ENCODE data around the gene MRGPRD. TPM values are rescaled to one million over a fixed set of nuclear protein-coding genes. Genes with fewer than 3 reads are reported as not detected.

Gene MRGPRD
- total and polyA plus RNA-seq, 2 of the 8 experiments (the other 6 are each of a cell fraction or from before 2014, with no cell fraction given): not detected

DNA sequence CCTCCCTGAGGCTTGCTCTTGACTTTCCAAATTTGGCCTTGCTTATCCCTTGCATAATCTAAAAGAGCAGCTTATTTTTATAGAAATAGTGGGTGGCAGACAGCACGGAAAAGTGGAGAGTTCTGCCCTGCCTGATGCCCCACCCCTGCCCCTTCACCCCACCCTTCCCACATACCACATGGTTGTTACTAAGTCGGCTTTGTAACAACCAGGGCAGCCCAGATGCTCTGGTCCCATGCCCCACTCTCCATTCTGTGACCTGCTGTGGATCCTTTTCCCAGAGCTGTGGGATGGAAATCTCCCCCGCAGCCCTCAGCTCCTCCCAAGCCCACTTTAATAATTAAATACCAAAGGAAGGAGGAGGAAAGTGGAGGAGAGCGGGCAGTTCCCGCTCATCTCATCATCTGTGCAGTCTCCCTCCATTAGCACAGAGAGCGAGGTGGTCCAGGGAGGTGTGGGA is 21.4 kb upstream of the MRGPRD start:
- Histone ChIP-seq H3K79me2 (ENCODE audit: control insufficient read depth in 1 of 2, insufficient read depth in 2 of 2, low read length in 2 of 2) (no peaks in the 10 kb centered on the region), H2BK12ac (ENCODE audit: low read depth, low read length) (no peak overlapping the region), H3K4me1 (replicated peaks in 1 of 4; ENCODE audit: control insufficient read depth in 3 of 4, insufficient read depth in 4 of 4, low read length in 3 of 4) (peaks cover 0 to 2% (median 1%) of the 10 kb centered on the region in 4 experiments; a peak in 2 of 7 replicates), H3K4ac (replicated peaks; ENCODE audit: insufficient read length, low read depth, low read length) (no peak overlapping the region), H3K27ac (ENCODE audit: low read depth, low read length) (no peak overlapping the region), H2AFZ (ENCODE audit: low read length) (no peak overlapping the region), H3K23me2 (ENCODE audit: low read depth, low read length) (no peaks in the 10 kb centered on the region), H3K14ac (ENCODE audit: insufficient read length) (no peak overlapping the region), H3K56ac (replicated peaks; ENCODE audit: insufficient read length, low read depth, low read length) (no peak overlapping the region), H4K8ac (ENCODE audit: extremely low read depth, insufficient read depth, low read length) (no peak overlapping the region), H2BK15ac (ENCODE audit: low read length) (no peak overlapping the region), H3K36me3 (ENCODE audit: control insufficient read depth in 2 of 4, insufficient read depth in 4 of 4, low read length in 3 of 4) (no peaks in the 10 kb centered on the region; a peak in 1 of 8 replicates), H2BK120ac (replicated peaks; ENCODE audit: low read depth, low read length) (no peak overlapping the region), H3K27me3 (replicated peaks in 1 of 4; ENCODE audit: control insufficient read depth in 3 of 4, extremely low read depth in 1 of 4, insufficient read depth in 3 of 4, low read length in 3 of 4) (no peaks in the 10 kb centered on the region), H2AK5ac (ENCODE audit: low read depth, low read length) (no peak overlapping the region), H2BK5ac (ENCODE audit: low read depth, low read length) (no peak overlapping the region), H3K79me1 (ENCODE audit: low read depth, low read length) (no peaks in the 10 kb centered on the region), H3K4me3 (ENCODE audit: extremely low read depth in 1 of 4, insufficient read depth in 2 of 4, low read depth in 3 of 4, low read length in 4 of 4) (no peak overlapping the region), H4K20me1 (replicated peaks in 1 of 2; ENCODE audit: control insufficient read depth in 1 of 2, insufficient read depth in 2 of 2, low read length in 2 of 2) (no peaks in the 10 kb centered on the region), H3K23ac (ENCODE audit: insufficient read length) (no peak overlapping the region), H2BK20ac (ENCODE audit: low read length) (no peak overlapping the region), H3K18ac (ENCODE audit: extremely low read depth, low read length) (no peak overlapping the region), H3K9ac (replicated peaks in 1 of 4; ENCODE audit: extremely low read depth in 1 of 4, low read depth in 3 of 4, low read length in 3 of 4) (peak overlapping the region in 1 of 4 experiments; percentile 25; a peak in 1 of 7 replicates), H3K9me3 (ENCODE audit: insufficient read depth in 2 of 2, low read depth in 1 of 2, low read length in 1 of 2) (no peaks in the 10 kb centered on the region), H3K4me2 (ENCODE audit: insufficient read depth in 1 of 2, low read depth in 2 of 2, low read length in 2 of 2) (no peak overlapping the region), H4K91ac (replicated peaks; ENCODE audit: insufficient read length, low read length) (no peak overlapping the region), H4K5ac (ENCODE audit: insufficient read length, low read depth, low read length) (no peak overlapping the region)
- DNase-seq (ENCODE audit: low read depth in 1 of 2, low spot score in 2 of 2): no peak
- CTCF ChIA-PET (ENCODE audit: partially characterized antibody): interaction anchor here (0.7 to 3.2 kb wide), 7 partner anchors 10 to 370 kb away, joined by 3 to 8 read pairs (median 3); partner anchors contain the start of genes MRGPRD and MRGPRF
- POLR2A ChIA-PET (ENCODE audit: partially characterized antibody): interaction anchor here (1.3 to 2.5 kb wide), 3 partner anchors 9 to 47 kb away, joined by 4 to 9 read pairs (median 6); partner anchors contain the start of gene TPCN2
- no peak for TF ChIP-seq FOSL1 (IDR thresholded peaks at IDR 0.05; ENCODE audit: insufficient read depth, low read depth, low read length)
- no peak for TF ChIP-seq EP300 (IDR thresholded peaks at IDR 0.05; ENCODE audit: borderline replicate concordance in 1 of 2, low read depth in 2 of 2, low read length in 2 of 2)
- no peak for TF ChIP-seq RBBP5 (IDR thresholded peaks at IDR 0.05; ENCODE audit: borderline replicate concordance, low read depth, low read length)
- no peak for TF ChIP-seq SP1 (IDR thresholded peaks at IDR 0.05; ENCODE audit: low read depth, low read length)
- no peak for TF ChIP-seq NRF1 (IDR thresholded peaks at IDR 0.05; ENCODE audit: low read depth, low read length)
- TF ChIP-seq, protein P1, sequence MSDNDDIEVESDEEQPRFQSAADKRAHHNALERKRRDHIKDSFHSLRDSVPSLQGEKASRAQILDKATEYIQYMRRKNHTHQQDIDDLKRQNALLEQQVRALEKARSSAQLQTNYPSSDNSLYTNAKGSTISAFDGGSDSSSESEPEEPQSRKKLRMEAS (IDR thresholded peaks at IDR 0.05): no peak
- no peak for TF ChIP-seq ASH2L (IDR thresholded peaks at IDR 0.05; ENCODE audit: low read length)
- TF ChIP-seq CREB1 (IDR thresholded peaks at IDR 0.05): no peak
- TF ChIP-seq RAD21 (IDR thresholded peaks at IDR 0.05 in 1 of 2, conservative IDR thresholded peaks at IDR 0.05 in 1 of 2; ENCODE audit: low read depth in 2 of 2, low read length in 2 of 2): no peak
- no peak for TF ChIP-seq SAP30 (IDR thresholded peaks at IDR 0.05; ENCODE audit: insufficient read depth, insufficient replicate concordance, low read length)
- FAIRE-seq: no peak
- WGBS, 2 experiments (ENCODE audit: extremely low coverage in 1 of 2, insufficient coverage in 1 of 2, insufficient read length in 1 of 2, insufficient replicate concordance in 2 of 2, low coverage in 1 of 2, low lambda C conversion rate in 2 of 2, missing lambda C conversion rate in 1 of 2): 85% methylated on average over 5 of the region's 6 CpGs; no CpG with 5 or more reads in 1 of the 2 experiments

Measured in H1 (cell line).